HCT116 (cell line): ENCODE data around the gene SERGEF. TPM values are rescaled to one million over a fixed set of nuclear protein-coding genes. Genes with fewer than 3 reads are reported as not detected.

Source experiments
- ATAC-seq: fragments of 200-7000 bp; cut with Tn5 transposase; 2 replicates; pipeline ENCODE4 v1.9.1; 2020; ENCODE audit warnings: mild to moderate bottlenecking, moderate library complexity
- BruUV-seq: library from RNA; stranded (reverse); fragments of 400-500 nt; replicated peaks from 2 replicates; lab custom pipeline; 2021; lab: Mats Ljungman, UMichigan
- CTCF ChIA-PET: fragments of 300-600 bp; sonication (Branson Sonifier 250); formaldehyde crosslinking; loops from one replicate; lab custom pipeline; 2021; ENCODE audit warnings: antibody characterized with exemption; lab: Charles Lee
- POLR2A ChIA-PET: fragments of 300-600, 350-600 bp; sonication (Branson Sonifier 250); formaldehyde crosslinking; loops from one replicate; lab custom pipeline; 2021; ENCODE audit warnings: antibody characterized with exemption; lab: Charles Lee
- RAD21 ChIA-PET, 2 experiments: fragments of 300-600 bp; sonication (Branson Sonifier 250); formaldehyde crosslinking; loops; one replicate each; lab custom pipeline; 2023; ENCODE audit warnings: low total read pairs in 2 of 2; ENCODE audit not compliant: uncharacterized antibody in 2 of 2, unreplicated experiment in 2 of 2, low non-redundant PET in 1 of 2; lab: Charles Lee
- DNase-seq: peaks from one replicate; pipeline ENCODE4 v3.0.0-alpha.2; 2010; ENCODE audit warnings: low read depth, low spot score
- H2AFZ ChIP-seq: fragments of 200-600 bp; shearing (Covaris generic), sonication (generic); 2 replicates; pipeline ENCODE4 v1.6.1; 2017; ENCODE audit warnings: low read depth, mixed run types, mixed read lengths, antibody characterized with exemption, low read length; ENCODE audit not compliant: poor library complexity, severe bottlenecking
- H3K27ac ChIP-seq: 2 replicates; pipeline ENCODE4 v1.5.1; 2012; ENCODE audit warnings: low read depth, low read length
- H3K27me3 ChIP-seq: fragments of 200-600 bp; sonication (generic); 2 replicates; pipeline ENCODE4 v1.6.1; 2016; ENCODE audit warnings: mixed run types, low read length, mixed read lengths; ENCODE audit not compliant: insufficient read depth
- H3K36me3 ChIP-seq, 2 experiments: fragments of 200-500 bp in 1 of 2; fragments of 200-600 bp in 1 of 2; sonication (Bioruptor generic) in 1 of 2; sonication (generic) in 1 of 2; 2 replicates each; pipeline versions ENCODE4 v1.5.1 to v1.6.1; 2014 to 2016; ENCODE audit warnings: low read length in 2 of 2, inconsistent platforms in 1 of 2, mixed read lengths in 1 of 2, mixed run types in 1 of 2; ENCODE audit not compliant: insufficient read depth in 2 of 2, control insufficient read depth in 1 of 2
- H3K4me1 ChIP-seq, 2 experiments: fragments of 200-600 bp in 1 of 2; sonication (generic) in 1 of 2; 2 replicates each; pipeline versions ENCODE4 v1.5.1 to v1.6.1; 2012 to 2017; ENCODE audit warnings: low read length in 2 of 2, inconsistent platforms in 1 of 2, mild to moderate bottlenecking in 1 of 2, mixed read lengths in 1 of 2, mixed run types in 1 of 2, moderate library complexity in 1 of 2; ENCODE audit not compliant: insufficient read depth in 2 of 2, control insufficient read depth in 1 of 2
- H3K4me2 ChIP-seq: fragments of 200-600 bp; sonication (generic); 2 replicates; pipeline ENCODE4 v1.6.1; 2017; ENCODE audit warnings: mixed run types, low read length, mixed read lengths
- H3K4me3 ChIP-seq, 2 experiments: fragments of 200-600 bp in 1 of 2; sonication (generic) in 1 of 2; replicated peaks in 1 of 2; 2 replicates each; pipeline ENCODE4 v1.5.1; 2011 to 2016; ENCODE audit warnings: low read length in 2 of 2, control low read depth in 1 of 2, low read depth in 1 of 2, mild to moderate bottlenecking in 1 of 2, mixed read lengths in 1 of 2, mixed run types in 1 of 2
- H3K79me2 ChIP-seq: fragments of 200-600 bp; sonication (generic); 2 replicates; pipeline ENCODE4 v1.6.1; 2017; ENCODE audit warnings: mild to moderate bottlenecking, mixed run types, low read length, moderate library complexity, mixed read lengths; ENCODE audit not compliant: insufficient read depth
- H3K9ac ChIP-seq: fragments of 200-600 bp; sonication (generic); 2 replicates; pipeline ENCODE4 v1.6.1; 2016; ENCODE audit warnings: low read length, mixed read lengths
- H3K9me2 ChIP-seq: fragments of 200-600 bp; sonication (generic), shearing (Covaris generic); 2 replicates; pipeline ENCODE4 v1.6.1; 2017; ENCODE audit warnings: mixed run types, mild to moderate bottlenecking, moderate library complexity; ENCODE audit not compliant: insufficient read depth
- H3K9me3 ChIP-seq, 2 experiments: fragments of 200-500 bp in 1 of 2; fragments of 200-600 bp in 1 of 2; sonication (Bioruptor generic) in 1 of 2; sonication (generic) in 1 of 2; 2 replicates each; pipeline ENCODE4 v1.6.1; 2014 to 2017; ENCODE audit warnings: low read length in 2 of 2, mixed read lengths in 2 of 2, inconsistent platforms in 1 of 2, low read depth in 1 of 2, mild to moderate bottlenecking in 1 of 2, mixed run types in 1 of 2, moderate library complexity in 1 of 2; ENCODE audit not compliant: control insufficient read depth in 1 of 2, insufficient read depth in 1 of 2
- H4K20me1 ChIP-seq: fragments of 200-600 bp; sonication (generic), shearing (Covaris generic); 2 replicates; pipeline ENCODE4 v1.6.1; 2017; ENCODE audit warnings: mixed run types, mild to moderate bottlenecking, moderate library complexity; ENCODE audit not compliant: insufficient read depth
- EGR1 ChIP-seq: IDR thresholded peaks from 2 replicates; pipeline ENCODE4 v1.6.1; 2012; ENCODE audit warnings: low read depth
- ELF1 ChIP-seq: IDR thresholded peaks from 2 replicates; pipeline ENCODE4 v1.6.1; 2012; ENCODE audit warnings: low read depth, borderline replicate concordance
- EZH2 ChIP-seq: fragments of 200-600 bp; sonication (generic); IDR thresholded peaks from 2 replicates; pipeline ENCODE4 v1.6.1; 2017; ENCODE audit warnings: antibody characterized with exemption, mixed run types
- EZH2phosphoT487 ChIP-seq: fragments of 200-600 bp; IDR thresholded peaks from 2 replicates; pipeline ENCODE4 v1.6.1; 2018; ENCODE audit warnings: antibody characterized with exemption, borderline replicate concordance
- MAX ChIP-seq: IDR thresholded peaks from 2 replicates; pipeline ENCODE4 v1.6.1; 2012
- POLR2A ChIP-seq: IDR thresholded peaks from 2 replicates; pipeline ENCODE4 v1.7.0; 2011; ENCODE audit warnings: borderline replicate concordance; ENCODE audit not compliant: insufficient read depth, insufficient read length; ENCODE audit errors: extremely low read depth
- REST ChIP-seq: IDR thresholded peaks from 2 replicates; pipeline ENCODE4 v1.6.1; 2012; ENCODE audit warnings: low read depth
- SIN3A ChIP-seq: IDR thresholded peaks from 2 replicates; pipeline ENCODE4 v1.6.1; 2012; ENCODE audit warnings: low read depth
- SP1 ChIP-seq: IDR thresholded peaks from 2 replicates; pipeline ENCODE4 v1.6.1; 2012; ENCODE audit warnings: low read depth
- TCF7L2 ChIP-seq: IDR thresholded peaks from 2 replicates; pipeline ENCODE4 v1.7.0; 2011; ENCODE audit warnings: borderline replicate concordance, inconsistent platforms; ENCODE audit not compliant: insufficient read depth, insufficient read length; ENCODE audit errors: extremely low read depth
- ZBTB33 ChIP-seq: IDR thresholded peaks from 2 replicates; pipeline ENCODE4 v1.6.1; 2011; ENCODE audit warnings: mild to moderate bottlenecking, low read length, moderate library complexity; ENCODE audit not compliant: insufficient replicate concordance; ENCODE audit errors: extremely low read depth
- ZNF274 ChIP-seq: fragments of 200-500 bp; sonication (Bioruptor generic); IDR thresholded peaks from 2 replicates; pipeline ENCODE4 v1.6.1; 2014; ENCODE audit warnings: mild to moderate bottlenecking, low read depth, low read length, inconsistent platforms
- intact Hi-C: fragments of 100-400 bp; cut with micrococcal nuclease; formaldehyde crosslinking; loops from 2 replicates; pipeline ENCODE4 v1.10.0; 2022
- total RNA-seq: library from RNA; stranded (reverse); gene quantifications from one replicate; pipeline ENCODE4 v1.2.1, GENCODE V29; 2021; ENCODE audit not compliant: unreplicated experiment
- TF ChIP-seq, protein P1 (sequence below): IDR thresholded peaks from 2 replicates; pipeline ENCODE4 v1.6.1; 2012

Gene SERGEF
- total RNA-seq, 1 experiment from 2014 or later = 32.8 TPM

- H3K4me2 ChIP-seq = no peak overlapping the region
- ChIA-PET CTCF (no interaction called here), POLR2A (no interaction called here), RAD21 (no interaction called here)
- no peak for DNase-seq
- no peaks in the 10 kb centered on the region for H3K79me2 ChIP-seq
- H3K27ac ChIP-seq = no peak overlapping the region
- H3K9me2 ChIP-seq = no peaks in the 10 kb centered on the region
- ATAC-seq = no peak
- intact Hi-C loops = no loop called here
- BruUV-seq = no TSS peak
- no peaks in the 10 kb centered on the region for H4K20me1 ChIP-seq
- TF ChIP-seq EZH2 = no peak
- TF ChIP-seq SP1 = no peak
- no peak for TF ChIP-seq TCF7L2
- H3K27me3 ChIP-seq = no peaks in the 10 kb centered on the region
- no peaks in the 10 kb centered on the region for H3K9me3 ChIP-seq
- H3K9ac ChIP-seq = no peak overlapping the region
- no peak overlapping the region for H2AFZ ChIP-seq
- H3K4me3 ChIP-seq = no peak overlapping the region
- H3K36me3 ChIP-seq = no peaks in the 10 kb centered on the region
- H3K4me1 ChIP-seq = peaks cover 2 to 3% of the 10 kb centered on the region in 2 experiments; a peak in 3 of 4 replicates
Measured at GRCh38 chr11:17775035-17775348, 237.9 kb downstream of the SERGEF start.

DNA sequence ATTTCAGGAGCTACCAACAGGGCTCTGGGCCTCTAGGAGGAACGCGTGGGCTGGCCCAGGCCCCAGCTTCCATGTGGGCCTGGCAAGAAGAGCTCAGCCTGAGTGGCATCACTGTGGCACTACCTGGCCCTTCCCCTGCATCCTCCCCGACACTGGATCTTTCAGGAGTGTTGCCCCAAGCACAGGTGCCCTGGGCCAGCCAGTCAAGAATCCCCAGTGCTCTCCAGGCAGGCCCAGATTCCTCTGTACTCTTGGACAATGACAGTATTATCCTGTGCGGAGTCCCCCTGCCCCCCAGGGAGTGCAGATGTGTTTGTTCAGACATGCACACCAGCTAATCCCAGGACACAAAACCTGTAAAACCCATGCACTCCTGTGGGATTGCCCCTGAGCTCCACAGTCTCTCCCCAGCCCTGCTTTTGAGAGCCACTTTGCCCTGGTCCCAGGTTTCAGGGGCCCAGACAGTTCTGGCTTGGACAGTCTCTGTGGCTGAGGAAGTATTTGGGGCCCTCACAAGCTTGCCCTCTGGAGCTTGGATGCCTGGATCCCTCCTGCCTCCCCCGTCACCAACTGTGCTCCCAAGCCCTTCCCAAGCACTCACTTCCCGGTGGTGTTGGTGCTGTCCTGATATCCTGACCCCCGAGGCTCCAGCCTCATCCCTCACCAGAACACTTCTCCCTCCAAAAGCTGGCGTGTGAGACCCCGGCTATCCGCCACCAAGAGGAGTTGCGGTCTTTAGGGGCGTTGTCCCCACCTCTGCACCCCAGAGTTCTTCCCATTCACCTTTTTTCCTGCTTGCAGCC lies 238.4 kb downstream of the SERGEF start:
- no peak overlapping the region for H3K9ac ChIP-seq
- no TSS peak for BruUV-seq
- intact Hi-C loops = no loop called here
- H3K4me1 ChIP-seq = peaks cover 3 to 6% of the 10 kb centered on the region in 2 experiments; a peak in 3 of 4 replicates
- no peaks in the 10 kb centered on the region for H3K36me3 ChIP-seq
- H3K79me2 ChIP-seq = no peaks in the 10 kb centered on the region
- POLR2A ChIA-PET = no interaction called here
- DNase-seq = no peak
- no peaks in the 10 kb centered on the region for H3K9me2 ChIP-seq
- H3K27me3 ChIP-seq = no peaks in the 10 kb centered on the region
- H2AFZ ChIP-seq = no peak overlapping the region
- H4K20me1 ChIP-seq = no peaks in the 10 kb centered on the region
- no peaks in the 10 kb centered on the region for H3K9me3 ChIP-seq
- no peak for ATAC-seq
- no peak overlapping the region for H3K4me3 ChIP-seq
- RAD21 ChIA-PET = no interaction called here
- CTCF ChIA-PET = no interaction called here
- no peak overlapping the region for H3K27ac ChIP-seq
- H3K4me2 ChIP-seq = no peak overlapping the region
- TF ChIP-seq ZNF274 = no peak
- TF ChIP-seq, protein P1, sequence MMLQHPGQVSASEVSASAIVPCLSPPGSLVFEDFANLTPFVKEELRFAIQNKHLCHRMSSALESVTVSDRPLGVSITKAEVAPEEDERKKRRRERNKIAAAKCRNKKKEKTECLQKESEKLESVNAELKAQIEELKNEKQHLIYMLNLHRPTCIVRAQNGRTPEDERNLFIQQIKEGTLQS = no peak
- TF ChIP-seq EZH2 = no peak
- no peak for TF ChIP-seq MAX
- no peak for TF ChIP-seq EZH2phosphoT487
- no peak for TF ChIP-seq TCF7L2
- TF ChIP-seq ZBTB33 = no peak
- no peak for TF ChIP-seq SIN3A
- no peak for TF ChIP-seq POLR2A
- no peak for TF ChIP-seq SP1
- TF ChIP-seq REST = no peak
- TF ChIP-seq ELF1 = no peak
- no peak for TF ChIP-seq EGR1
